ENCODE results near the gene PDE3B. TPM values are rescaled to one million over a fixed set of nuclear protein-coding genes. Genes with fewer than 3 reads are reported as not detected.
"Not testable (repeated sequence)": the region's sequence is repeated elsewhere in the genome, so short reads cannot be mapped to it uniquely, and the experiment has no call there.

Gene PDE3B
- total RNA-seq, 1 experiment from 2014 or later, result not detected

- H3K4me3 ChIP-seq (ENCODE audit: low read length), result no peak overlapping the region
- H3K4me2 ChIP-seq (ENCODE audit: low read depth, low read length, poor library complexity, severe bottlenecking), result no peak overlapping the region
- no peaks in the 10 kb centered on the region for H3K9me3 ChIP-seq (ENCODE audit: low read length)
- no peaks in the 10 kb centered on the region for H3K4me1 ChIP-seq (ENCODE audit: low read length)
- H4K20me1 ChIP-seq (ENCODE audit: insufficient read depth, low read depth, low read length), result no peaks in the 10 kb centered on the region
- H2AFZ ChIP-seq (ENCODE audit: low read length), result no peak overlapping the region
- H3K27me3 ChIP-seq (ENCODE audit: low read length), result no peaks in the 10 kb centered on the region
- H3K36me3 ChIP-seq (ENCODE audit: insufficient read depth, low read length), result no peaks in the 10 kb centered on the region
- no peaks in the 10 kb centered on the region for H3K9me2 ChIP-seq (replicated peaks; ENCODE audit: insufficient read depth, low read length)
- no peak for DNase-seq
- H3K79me2 ChIP-seq (ENCODE audit: low read length), result no peaks in the 10 kb centered on the region
- no peak overlapping the region for H3K27ac ChIP-seq (ENCODE audit: low read length)
- H3K9ac ChIP-seq (ENCODE audit: low read length), result no peak overlapping the region
Measured at GRCh38 chr11:14676068-14676467, 32.5 kb downstream of the PDE3B start.

GRCh38 chr11:14677146-14677545 is 33.5 kb downstream of the PDE3B start:
- no peaks in the 10 kb centered on the region for H3K9me2 ChIP-seq (replicated peaks; ENCODE audit: insufficient read depth, low read length)
- no peak overlapping the region for H3K9ac ChIP-seq (ENCODE audit: low read length)
- H3K4me2 ChIP-seq (ENCODE audit: low read depth, low read length, poor library complexity, severe bottlenecking), result no peak overlapping the region
- no peak overlapping the region for H2AFZ ChIP-seq (ENCODE audit: low read length)
- no peaks in the 10 kb centered on the region for H4K20me1 ChIP-seq (ENCODE audit: insufficient read depth, low read depth, low read length)
- H3K36me3 ChIP-seq (ENCODE audit: insufficient read depth, low read length), result no peaks in the 10 kb centered on the region
- no peaks in the 10 kb centered on the region for H3K79me2 ChIP-seq (ENCODE audit: low read length)
- H3K27me3 ChIP-seq (ENCODE audit: low read length), result no peaks in the 10 kb centered on the region
- no peak overlapping the region for H3K4me3 ChIP-seq (ENCODE audit: low read length)
- H3K27ac ChIP-seq (ENCODE audit: low read length), result no peak overlapping the region
- DNase-seq, result no peak
- H3K4me1 ChIP-seq (ENCODE audit: low read length), result no peaks in the 10 kb centered on the region
- no peaks in the 10 kb centered on the region for H3K9me3 ChIP-seq (ENCODE audit: low read length)

GRCh38 chr11:14678350-14678749 is 34.7 kb downstream of the PDE3B start:
- Histone ChIP-seq H3K9me2 (replicated peaks; ENCODE audit: insufficient read depth, low read length) (no peaks in the 10 kb centered on the region), H3K27me3 (ENCODE audit: low read length) (no peaks in the 10 kb centered on the region), H3K27ac (ENCODE audit: low read length) (no peak overlapping the region), H3K4me1 (ENCODE audit: low read length) (no peaks in the 10 kb centered on the region), H2AFZ (ENCODE audit: low read length) (no peak overlapping the region), H3K79me2 (ENCODE audit: low read length) (no peaks in the 10 kb centered on the region), H4K20me1 (ENCODE audit: insufficient read depth, low read depth, low read length) (no peaks in the 10 kb centered on the region), H3K9ac (ENCODE audit: low read length) (no peak overlapping the region), H3K36me3 (ENCODE audit: insufficient read depth, low read length) (no peaks in the 10 kb centered on the region), H3K4me3 (ENCODE audit: low read length) (no peak overlapping the region), H3K4me2 (ENCODE audit: low read depth, low read length, poor library complexity, severe bottlenecking) (no peak overlapping the region), H3K9me3 (ENCODE audit: low read length) (no peaks in the 10 kb centered on the region)
- DNase-seq, result no peak

GRCh38 chr11:14679662-14680061 is 36.1 kb downstream of the PDE3B start:
- DNase-seq, result no peak
- Histone ChIP-seq H3K27me3 (ENCODE audit: low read length) (no peaks in the 10 kb centered on the region), H3K4me2 (ENCODE audit: low read depth, low read length, poor library complexity, severe bottlenecking) (no peak overlapping the region), H4K20me1 (ENCODE audit: insufficient read depth, low read depth, low read length) (no peaks in the 10 kb centered on the region), H3K9me2 (replicated peaks; ENCODE audit: insufficient read depth, low read length) (no peaks in the 10 kb centered on the region), H3K9ac (ENCODE audit: low read length) (no peak overlapping the region), H3K36me3 (ENCODE audit: insufficient read depth, low read length) (no peaks in the 10 kb centered on the region), H3K27ac (ENCODE audit: low read length) (no peak overlapping the region), H3K4me1 (ENCODE audit: low read length) (no peaks in the 10 kb centered on the region), H3K4me3 (ENCODE audit: low read length) (no peak overlapping the region), H3K9me3 (ENCODE audit: low read length) (no peaks in the 10 kb centered on the region), H3K79me2 (ENCODE audit: low read length) (no peaks in the 10 kb centered on the region), H2AFZ (ENCODE audit: low read length) (no peak overlapping the region)

- H3K9me3 ChIP-seq (ENCODE audit: low read length); H4K20me1 ChIP-seq (ENCODE audit: insufficient read depth, low read depth, low read length); H3K27me3 ChIP-seq (ENCODE audit: low read length); H3K9ac ChIP-seq (ENCODE audit: low read length); H3K4me2 ChIP-seq (ENCODE audit: low read depth, low read length, poor library complexity, severe bottlenecking); H3K79me2 ChIP-seq (ENCODE audit: low read length); H3K4me3 ChIP-seq (ENCODE audit: low read length); H3K36me3 ChIP-seq (ENCODE audit: insufficient read depth, low read length); H3K27ac ChIP-seq (ENCODE audit: low read length); DNase-seq; H3K4me1 ChIP-seq (ENCODE audit: low read length); H2AFZ ChIP-seq (ENCODE audit: low read length); H3K9me2 ChIP-seq (replicated peaks; ENCODE audit: insufficient read depth, low read length): not testable (repeated sequence)
Measured at GRCh38 chr11:14684234-14684915, 40.8 kb downstream of the PDE3B start.

GRCh38 chr11:14687456-14687855 is 43.9 kb downstream of the PDE3B start:
- no peaks in the 10 kb centered on the region for H3K36me3 ChIP-seq (ENCODE audit: insufficient read depth, low read length)
- H3K4me2 ChIP-seq (ENCODE audit: low read depth, low read length, poor library complexity, severe bottlenecking), result no peak overlapping the region
- no peaks in the 10 kb centered on the region for H3K4me1 ChIP-seq (ENCODE audit: low read length)
- H3K79me2 ChIP-seq (ENCODE audit: low read length), result no peaks in the 10 kb centered on the region
- H3K4me3 ChIP-seq (ENCODE audit: low read length), result no peak overlapping the region
- no peaks in the 10 kb centered on the region for H4K20me1 ChIP-seq (ENCODE audit: insufficient read depth, low read depth, low read length)
- H3K27me3 ChIP-seq (ENCODE audit: low read length), result no peaks in the 10 kb centered on the region
- DNase-seq, result no peak
- H3K9ac ChIP-seq (ENCODE audit: low read length), result no peak overlapping the region
- H3K9me2 ChIP-seq (replicated peaks; ENCODE audit: insufficient read depth, low read length), result no peaks in the 10 kb centered on the region
- no peaks in the 10 kb centered on the region for H3K9me3 ChIP-seq (ENCODE audit: low read length)
- no peak overlapping the region for H2AFZ ChIP-seq (ENCODE audit: low read length)
- no peak overlapping the region for H3K27ac ChIP-seq (ENCODE audit: low read length)

- Histone ChIP-seq H2AFZ (ENCODE audit: low read length) (no peak overlapping the region), H3K79me2 (ENCODE audit: low read length) (no peaks in the 10 kb centered on the region), H3K9ac (ENCODE audit: low read length) (no peak overlapping the region), H3K9me3 (ENCODE audit: low read length) (no peaks in the 10 kb centered on the region), H4K20me1 (ENCODE audit: insufficient read depth, low read depth, low read length) (no peaks in the 10 kb centered on the region), H3K4me2 (ENCODE audit: low read depth, low read length, poor library complexity, severe bottlenecking) (no peak overlapping the region), H3K4me3 (ENCODE audit: low read length) (no peak overlapping the region), H3K9me2 (replicated peaks; ENCODE audit: insufficient read depth, low read length) (no peaks in the 10 kb centered on the region), H3K36me3 (ENCODE audit: insufficient read depth, low read length) (no peaks in the 10 kb centered on the region), H3K27me3 (ENCODE audit: low read length) (no peaks in the 10 kb centered on the region), H3K4me1 (ENCODE audit: low read length) (no peaks in the 10 kb centered on the region), H3K27ac (ENCODE audit: low read length) (no peak overlapping the region)
- no peak for DNase-seq
Measured at GRCh38 chr11:14687943-14688627, 44.5 kb downstream of the PDE3B start.

GRCh38 chr11:14695656-14696055 is 52.1 kb downstream of the PDE3B start:
- H3K27ac ChIP-seq (ENCODE audit: low read length); H3K36me3 ChIP-seq (ENCODE audit: insufficient read depth, low read length); H3K9ac ChIP-seq (ENCODE audit: low read length); H3K27me3 ChIP-seq (ENCODE audit: low read length); DNase-seq; H3K4me1 ChIP-seq (ENCODE audit: low read length); H3K9me2 ChIP-seq (replicated peaks; ENCODE audit: insufficient read depth, low read length); H3K4me2 ChIP-seq (ENCODE audit: low read depth, low read length, poor library complexity, severe bottlenecking); H3K79me2 ChIP-seq (ENCODE audit: low read length); H2AFZ ChIP-seq (ENCODE audit: low read length); H3K4me3 ChIP-seq (ENCODE audit: low read length); H3K9me3 ChIP-seq (ENCODE audit: low read length); H4K20me1 ChIP-seq (ENCODE audit: insufficient read depth, low read depth, low read length): not testable (repeated sequence)

All from Karpas-422 (cell line).